Measurements from ENCODE around the gene RNF146. TPM values are rescaled to one million over a fixed set of nuclear protein-coding genes. Genes with fewer than 3 reads are reported as not detected.

The RNF146 gene
- total RNA-seq, 1 donor from 2014 or later, result 21.0 TPM

GRCh38 chr6:127263481-127263880 lies 3.2 kb upstream of the RNF146 start:
- H3K9me3 ChIP-seq, result no peaks in the 10 kb centered on the region
- no peak for TF ChIP-seq CTCF (IDR thresholded peaks at IDR 0.05)
- H3K4me3 ChIP-seq, result no peak overlapping the region
- no peaks in the 10 kb centered on the region for H3K27me3 ChIP-seq
- H3K27ac ChIP-seq, result no peak overlapping the region
- H3K36me3 ChIP-seq, result no peaks in the 10 kb centered on the region
- no peak for DNase-seq (ENCODE audit: low spot score in 2 of 2)
- intact Hi-C loops (cut with DNase I), result loop anchor here (10.0 kb wide), 1 partner anchor 1479 kb away; no protein-coding TSS in a partner anchor
- no peaks in the 10 kb centered on the region for H3K4me1 ChIP-seq

- H3K4me3 ChIP-seq, result peak overlapping the region; percentile 87 to 91
These were observed 405 bp downstream of the RNF146 start for GRCh38 chr6:127266892-127267645.

DNA sequence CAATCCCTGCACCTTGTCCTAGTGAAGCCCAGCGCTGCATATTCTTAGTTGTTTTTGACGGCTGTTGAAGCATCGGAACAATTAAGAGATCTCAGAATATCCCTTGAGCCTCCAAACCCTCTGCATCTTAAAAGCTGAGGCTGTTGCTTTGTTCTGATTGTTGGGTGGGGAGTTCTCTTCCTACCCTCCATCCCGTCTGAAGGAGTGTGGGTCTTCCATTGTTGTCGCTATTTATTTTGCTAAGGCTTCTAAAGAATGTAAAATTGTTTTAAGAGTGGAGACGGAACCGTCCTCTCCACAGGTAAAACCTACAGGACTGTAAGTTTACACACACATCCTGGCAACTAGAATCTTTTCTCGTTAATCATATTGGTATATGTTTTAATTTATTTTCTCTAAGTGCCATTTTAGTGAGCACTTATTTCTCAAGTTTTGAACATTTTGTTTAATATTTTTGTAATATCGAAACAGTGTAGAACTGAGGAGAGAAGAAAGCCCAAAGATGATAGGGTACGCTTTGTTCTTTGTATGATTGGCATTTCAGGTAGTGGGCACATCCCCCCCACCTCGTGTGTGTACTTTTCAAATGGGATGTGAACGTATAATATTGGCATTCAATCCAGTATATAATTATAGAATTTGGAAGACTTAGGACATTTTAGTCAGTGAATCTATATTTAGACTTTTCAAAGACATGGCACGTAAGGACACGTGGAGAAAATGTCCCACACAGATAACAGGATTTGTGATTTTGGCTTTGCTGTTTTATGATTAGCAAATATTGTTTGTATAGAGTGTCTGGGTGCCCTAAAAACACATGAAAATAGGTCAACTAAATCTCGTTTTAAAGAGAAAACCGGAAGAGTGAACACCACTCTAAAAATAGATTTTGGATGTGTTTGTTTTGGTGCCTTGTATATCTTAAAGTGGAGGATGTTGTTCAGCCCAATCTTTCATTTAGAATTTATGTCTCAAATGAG lies 1.3 kb downstream of the RNF146 start:
- Histone ChIP-seq H3K9me3 (no peaks in the 10 kb centered on the region), H3K27ac (peak overlapping the region; percentile 99 to 100), H3K4me3 (peak overlapping the region; percentile 87 to 91), H3K27me3 (no peaks in the 10 kb centered on the region), H3K4me1 (peaks cover 0 to 17% of the 10 kb centered on the region in 2 donors), H3K36me3 (no peaks in the 10 kb centered on the region)
- no peak for DNase-seq (ENCODE audit: low spot score in 2 of 2)
- no peak for TF ChIP-seq CTCF (IDR thresholded peaks at IDR 0.05)
- intact Hi-C loops (cut with DNase I), result loop anchor here (2.0 to 10.0 kb wide), 4 partner anchors 74 to 1483 kb away; partner anchors contain the start of gene ECHDC1

More at GRCh38 chr6:127266892-127267645, 405 bp downstream of the RNF146 start:
- no peak for TF ChIP-seq CTCF (IDR thresholded peaks at IDR 0.05)
- peak overlapping the region; percentile 99 to 100 for H3K27ac ChIP-seq
- H3K27me3 ChIP-seq, result no peaks in the 10 kb centered on the region
- DNase-seq (ENCODE audit: low spot score in 2 of 2), result peak; percentile 8 to 73
- H3K9me3 ChIP-seq, result no peaks in the 10 kb centered on the region
- H3K36me3 ChIP-seq, result no peaks in the 10 kb centered on the region
- peaks cover 0 to 8% of the 10 kb centered on the region in 2 donors for H3K4me1 ChIP-seq
- intact Hi-C loops (cut with DNase I), result loop anchor here (2.0 to 10.0 kb wide), 4 partner anchors 75 to 1482 kb away; partner anchors contain the start of gene ECHDC1

- H3K27me3 ChIP-seq, result no peaks in the 10 kb centered on the region
- TF ChIP-seq CTCF (IDR thresholded peaks at IDR 0.05), result no peak
- peaks cover 0 to 32% of the 10 kb centered on the region in 2 donors for H3K4me1 ChIP-seq
- no peak for DNase-seq (ENCODE audit: low spot score in 2 of 2)
- no peaks in the 10 kb centered on the region for H3K36me3 ChIP-seq
- no peaks in the 10 kb centered on the region for H3K9me3 ChIP-seq
- H3K4me3 ChIP-seq, result no peak overlapping the region
- intact Hi-C loops (cut with DNase I), result no loop called here
- H3K27ac ChIP-seq, result no peak overlapping the region
These were observed 5.9 kb downstream of the RNF146 start for GRCh38 chr6:127272576-127272975.

- intact Hi-C loops (cut with DNase I), result no loop called here
- peaks cover 0 to 32% of the 10 kb centered on the region in 2 donors for H3K4me1 ChIP-seq
- H3K4me3 ChIP-seq, result no peak overlapping the region
- no peak overlapping the region for H3K27ac ChIP-seq
- H3K36me3 ChIP-seq, result no peaks in the 10 kb centered on the region
- no peak for TF ChIP-seq CTCF (IDR thresholded peaks at IDR 0.05)
- DNase-seq (ENCODE audit: low spot score in 2 of 2), result no peak
- H3K9me3 ChIP-seq, result no peaks in the 10 kb centered on the region
- no peaks in the 10 kb centered on the region for H3K27me3 ChIP-seq
These were observed 6.8 kb downstream of the RNF146 start for GRCh38 chr6:127273499-127273898.

Data from ascending aorta (tissue), 2 donors.